Measurements from ENCODE around the gene USP7. TPM values are rescaled to one million over a fixed set of nuclear protein-coding genes. Genes with fewer than 3 reads are reported as not detected.
"Not testable (repeated sequence)": the region's sequence is repeated elsewhere in the genome, so short reads cannot be mapped to it uniquely, and the experiment has no call there.

The USP7 gene
- total RNA-seq, 1 experiment from 2014 or later, result 148 TPM

DNA sequence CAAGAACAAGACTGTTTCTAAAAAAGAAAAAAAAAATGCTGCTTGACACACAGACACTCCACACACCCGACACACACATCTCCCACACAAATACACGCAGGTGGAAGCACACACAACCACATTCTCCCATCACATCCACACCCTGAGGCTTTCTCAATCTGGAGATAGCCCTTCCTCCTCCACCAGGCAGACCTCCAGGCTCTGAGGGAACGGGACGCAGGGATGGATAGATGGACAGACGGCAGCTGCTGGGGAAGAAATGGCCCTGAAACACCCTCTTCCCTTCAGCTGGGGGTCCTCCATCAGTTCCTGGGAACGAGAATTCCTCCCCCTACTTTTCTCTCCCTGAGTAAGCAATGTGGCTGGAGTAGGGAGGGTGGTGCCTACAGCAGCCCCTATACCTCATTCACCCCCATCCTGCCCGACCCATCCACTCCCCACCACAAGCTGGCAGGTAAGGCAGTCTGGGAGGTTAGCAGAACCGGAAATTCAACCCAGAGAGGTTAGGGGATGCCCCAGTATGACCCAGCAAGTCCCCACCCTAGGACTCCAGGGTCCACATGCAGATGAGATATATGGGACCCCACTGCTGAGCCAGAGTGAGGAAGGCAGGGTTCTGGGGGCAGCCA is 85.7 kb downstream of the USP7 start:
- no peak overlapping the region for H3K4me3 Mint-ChIP-seq (ENCODE audit: unreplicated experiment)
- POLR2A ChIA-PET, result interaction anchor here (0.7 to 1.8 kb wide), 2 partner anchors 9 to 14 kb away, joined by 3 to 11 read pairs; partner anchors contain the start of gene CARHSP1
- no peaks in the 10 kb centered on the region for H3K27me3 ChIP-seq (replicated peaks; ENCODE audit: control insufficient read depth, insufficient read depth, low read length)
- no TSS peak for BruUV-seq (replicated peaks)
- no peak for TF ChIP-seq CTCF (IDR thresholded peaks at IDR 0.05; ENCODE audit: insufficient read depth in 1 of 2, low read depth in 1 of 2, low read length in 1 of 2, severe bottlenecking in 1 of 2, unreplicated experiment in 1 of 2)
- CTCF ChIA-PET, result interaction anchor here (1.0 to 1.5 kb wide), 3 partner anchors 10 to 26 kb away, joined by 7 to 9 read pairs (median 8); partner anchors contain the start of gene CARHSP1
- H3K9me3 ChIP-seq, result no peaks in the 10 kb centered on the region
- intact Hi-C loops (cut with micrococcal nuclease; ENCODE audit: unreplicated experiment), result loop anchor here (1.0 kb wide), 1 partner anchor 9 kb away; the partner anchor contains the start of gene CARHSP1
- DNase-seq, result no peak
- H3K36me3 ChIP-seq (ENCODE audit: control insufficient read depth, insufficient read depth, low read length), result no peaks in the 10 kb centered on the region
- no peak overlapping the region for H3K4me3 ChIP-seq (ENCODE audit: low read depth, low read length)
- H3K27me3 Mint-ChIP-seq (ENCODE audit: insufficient read depth, unreplicated experiment), result no peaks in the 10 kb centered on the region
- H3K9me3 Mint-ChIP-seq (ENCODE audit: unreplicated experiment), result no peaks in the 10 kb centered on the region
- peaks cover 13% of the 10 kb centered on the region for H3K4me1 Mint-ChIP-seq (ENCODE audit: low read depth, unreplicated experiment)
- H3K27ac Mint-ChIP-seq (ENCODE audit: unreplicated experiment), result peak overlapping the region; percentile 60
- peaks cover 26% of the 10 kb centered on the region for H3K36me3 Mint-ChIP-seq (ENCODE audit: insufficient read depth, unreplicated experiment)
- H3K4me1 ChIP-seq, result peaks cover 18% of the 10 kb centered on the region

DNA sequence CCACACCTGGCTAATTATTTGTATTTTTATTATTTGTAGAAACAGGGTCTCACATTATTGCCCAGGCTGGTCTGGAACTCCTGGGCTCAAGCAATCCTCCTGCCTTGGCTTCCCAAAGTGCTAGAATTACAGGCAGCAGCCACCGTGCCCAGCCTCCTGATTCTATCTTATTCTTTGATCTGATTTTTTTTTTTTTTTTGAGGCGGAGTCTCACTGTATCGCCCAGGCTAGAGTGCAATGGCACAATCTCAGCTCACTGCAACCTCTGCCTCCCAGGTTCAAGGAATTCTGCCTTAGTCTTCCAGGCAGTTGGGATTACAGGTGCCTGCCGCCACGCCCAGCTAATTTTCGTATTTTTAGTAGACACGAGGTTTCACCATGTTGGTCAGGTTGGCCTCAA is 88.4 kb downstream of the USP7 start:
- BruUV-seq (replicated peaks); H3K27me3 Mint-ChIP-seq (ENCODE audit: insufficient read depth, unreplicated experiment); H3K4me3 ChIP-seq (ENCODE audit: low read depth, low read length); H3K36me3 ChIP-seq (ENCODE audit: control insufficient read depth, insufficient read depth, low read length); H3K4me3 Mint-ChIP-seq (ENCODE audit: unreplicated experiment); POLR2A ChIA-PET; H3K27me3 ChIP-seq (replicated peaks; ENCODE audit: control insufficient read depth, insufficient read depth, low read length); H3K27ac Mint-ChIP-seq (ENCODE audit: unreplicated experiment); H3K9me3 ChIP-seq; intact Hi-C loops (cut with micrococcal nuclease; ENCODE audit: unreplicated experiment); DNase-seq; H3K9me3 Mint-ChIP-seq (ENCODE audit: unreplicated experiment): not testable (repeated sequence)
- H3K4me1 ChIP-seq, result peaks cover 18% of the 10 kb centered on the region
- peaks cover 23% of the 10 kb centered on the region for H3K36me3 Mint-ChIP-seq (ENCODE audit: insufficient read depth, unreplicated experiment)
- peaks cover 11% of the 10 kb centered on the region for H3K4me1 Mint-ChIP-seq (ENCODE audit: low read depth, unreplicated experiment)
- CTCF ChIA-PET, result interaction anchor here (0.7 kb wide), 2 partner anchors 21 to 1191 kb away, joined by 3 to 4 read pairs; no protein-coding TSS in a partner anchor

- no peak for DNase-seq
- intact Hi-C loops (cut with micrococcal nuclease; ENCODE audit: unreplicated experiment), result no loop called here
- CTCF ChIA-PET, result interaction anchor here (0.6 to 1.6 kb wide), 4 partner anchors 11 to 114 kb away, joined by 3 to 7 read pairs (median 4); no protein-coding TSS in a partner anchor
- Histone ChIP-seq H3K4me3 (ENCODE audit: low read depth, low read length) (no peak overlapping the region), H3K9me3 (no peaks in the 10 kb centered on the region), H3K36me3 (ENCODE audit: control insufficient read depth, insufficient read depth, low read length) (no peaks in the 10 kb centered on the region), H3K27me3 (replicated peaks; ENCODE audit: control insufficient read depth, insufficient read depth, low read length) (no peaks in the 10 kb centered on the region), H3K4me1 (peaks cover 20% of the 10 kb centered on the region)
- H3K9me3 Mint-ChIP-seq (ENCODE audit: unreplicated experiment), result no peaks in the 10 kb centered on the region
- no TSS peak for BruUV-seq (replicated peaks)
- H3K4me3 Mint-ChIP-seq (ENCODE audit: unreplicated experiment), result no peak overlapping the region
- no peak overlapping the region for H3K27ac Mint-ChIP-seq (ENCODE audit: unreplicated experiment)
- peaks cover 11% of the 10 kb centered on the region for H3K4me1 Mint-ChIP-seq (ENCODE audit: low read depth, unreplicated experiment)
- H3K36me3 Mint-ChIP-seq (ENCODE audit: insufficient read depth, unreplicated experiment), result peaks cover 19% of the 10 kb centered on the region
- POLR2A ChIA-PET, result no interaction called here
- no peak for TF ChIP-seq CTCF (IDR thresholded peaks at IDR 0.05; ENCODE audit: insufficient read depth in 1 of 2, low read depth in 1 of 2, low read length in 1 of 2, severe bottlenecking in 1 of 2, unreplicated experiment in 1 of 2)
- H3K27me3 Mint-ChIP-seq (ENCODE audit: insufficient read depth, unreplicated experiment), result no peaks in the 10 kb centered on the region
Observed at GRCh38 chr16:8874388-8874787, 89.3 kb downstream of the USP7 start.

DNA sequence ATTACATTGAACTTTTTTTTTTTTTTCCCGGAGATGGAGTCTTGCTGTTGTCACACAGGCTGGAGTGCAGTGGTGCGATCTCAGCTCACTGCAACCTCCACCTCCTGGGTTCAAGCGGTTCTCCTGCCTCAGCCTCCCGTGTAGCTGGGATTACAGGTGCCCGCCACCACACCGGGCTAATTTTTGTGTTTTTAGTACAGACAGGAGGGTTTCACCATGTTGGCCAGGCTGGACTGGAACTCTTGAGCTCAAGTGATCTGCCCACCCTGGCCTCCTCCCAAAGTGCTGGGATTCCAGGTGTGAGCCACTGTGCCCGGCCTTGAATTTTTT is 89.9 kb downstream of the USP7 start:
- H3K9me3 Mint-ChIP-seq (ENCODE audit: unreplicated experiment); H3K36me3 ChIP-seq (ENCODE audit: control insufficient read depth, insufficient read depth, low read length); POLR2A ChIA-PET; DNase-seq; intact Hi-C loops (cut with micrococcal nuclease; ENCODE audit: unreplicated experiment); H3K9me3 ChIP-seq; H3K27me3 ChIP-seq (replicated peaks; ENCODE audit: control insufficient read depth, insufficient read depth, low read length); H3K4me3 ChIP-seq (ENCODE audit: low read depth, low read length); H3K27me3 Mint-ChIP-seq (ENCODE audit: insufficient read depth, unreplicated experiment); H3K4me3 Mint-ChIP-seq (ENCODE audit: unreplicated experiment); H3K27ac Mint-ChIP-seq (ENCODE audit: unreplicated experiment); BruUV-seq (replicated peaks): not testable (repeated sequence)
- peaks cover 18% of the 10 kb centered on the region for H3K4me1 ChIP-seq
- Mint-ChIP-seq H3K36me3 (ENCODE audit: insufficient read depth, unreplicated experiment) (peaks cover 19% of the 10 kb centered on the region), H3K4me1 (ENCODE audit: low read depth, unreplicated experiment) (peaks cover 11% of the 10 kb centered on the region)
- CTCF ChIA-PET, result interaction anchor here (0.7 to 1.6 kb wide), 3 partner anchors 10 to 62 kb away, joined by 3 to 7 read pairs (median 4); no protein-coding TSS in a partner anchor
